ENCODE data around the gene PRDM11. TPM values are rescaled to one million over a fixed set of nuclear protein-coding genes. Genes with fewer than 3 reads are reported as not detected.

PRDM11 gene
- total and polyA plus RNA-seq, 4 donors = 6.1 to 29.6 (median 18.0) TPM

DNA sequence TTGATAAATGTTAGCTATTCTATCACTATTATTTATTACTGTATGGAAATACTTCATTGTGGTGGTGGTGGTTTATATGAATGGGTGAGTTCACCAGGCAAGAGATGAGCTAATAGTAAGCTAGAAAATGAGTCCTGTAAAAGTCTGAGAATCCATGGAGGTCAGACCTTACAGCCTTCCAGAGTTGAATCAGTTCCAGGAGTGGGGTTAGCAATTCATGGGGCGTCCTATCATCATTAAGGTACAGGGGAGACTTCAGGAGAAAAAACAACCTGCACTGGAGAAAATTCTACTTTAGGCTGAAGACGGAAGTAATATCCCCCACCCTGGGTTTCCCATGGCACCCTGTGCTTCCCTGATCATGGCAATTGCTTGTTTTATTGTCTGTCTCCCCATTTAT, 133.2 kb downstream of the PRDM11 start:
- no peaks in the 10 kb centered on the region for H3K36me3 ChIP-seq (ENCODE audit: control insufficient read depth in 1 of 2, insufficient read depth in 2 of 2, low read length in 1 of 2)
- WGBS, 2 donors = 94 to 97% methylated on average over 2 of the region's 2 CpGs
- H3K4me1 ChIP-seq (ENCODE audit: control insufficient read depth in 1 of 2, insufficient read depth in 2 of 2, low read length in 2 of 2) = no peaks in the 10 kb centered on the region
- no peak for ATAC-seq (ENCODE audit: low FRiP score)
- H3K4me3 ChIP-seq (ENCODE audit: low read length in 2 of 2) = no peak overlapping the region
- intact Hi-C loops (cut with DNase I) = no loop called here
- no peaks in the 10 kb centered on the region for H3K9me3 ChIP-seq (ENCODE audit: control insufficient read depth, low read length)
- H3K27ac ChIP-seq (ENCODE audit: low read depth in 1 of 2, low read length in 2 of 2) = no peak overlapping the region
- no peak for DNase-seq
- H3K27me3 ChIP-seq (ENCODE audit: control insufficient read depth in 1 of 2, insufficient read depth in 2 of 2, low read length in 1 of 2) = no peaks in the 10 kb centered on the region

DNA sequence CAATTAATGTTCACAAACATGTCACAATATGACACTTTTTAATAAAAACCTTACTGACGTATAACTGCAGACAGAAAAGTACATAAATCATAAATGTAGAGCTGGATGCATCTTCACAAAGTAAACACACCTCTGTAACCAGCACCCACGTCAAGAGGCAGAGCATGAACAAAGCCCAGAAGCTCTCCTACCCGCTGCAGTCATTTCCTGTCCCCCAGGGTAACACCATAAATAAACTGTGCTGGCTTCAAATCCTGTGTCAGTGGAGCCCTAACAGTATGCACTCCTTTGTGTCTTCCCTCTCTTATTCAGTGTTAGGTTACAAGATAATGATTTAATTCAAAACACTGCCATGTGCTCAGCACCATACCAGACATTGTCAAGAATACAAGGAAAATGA, 134.0 kb downstream of the PRDM11 start:
- no peaks in the 10 kb centered on the region for H3K27me3 ChIP-seq (ENCODE audit: control insufficient read depth in 1 of 2, insufficient read depth in 2 of 2, low read length in 1 of 2)
- WGBS, 2 donors = 79% methylated on average over 3 of the region's 3 CpGs

DNA sequence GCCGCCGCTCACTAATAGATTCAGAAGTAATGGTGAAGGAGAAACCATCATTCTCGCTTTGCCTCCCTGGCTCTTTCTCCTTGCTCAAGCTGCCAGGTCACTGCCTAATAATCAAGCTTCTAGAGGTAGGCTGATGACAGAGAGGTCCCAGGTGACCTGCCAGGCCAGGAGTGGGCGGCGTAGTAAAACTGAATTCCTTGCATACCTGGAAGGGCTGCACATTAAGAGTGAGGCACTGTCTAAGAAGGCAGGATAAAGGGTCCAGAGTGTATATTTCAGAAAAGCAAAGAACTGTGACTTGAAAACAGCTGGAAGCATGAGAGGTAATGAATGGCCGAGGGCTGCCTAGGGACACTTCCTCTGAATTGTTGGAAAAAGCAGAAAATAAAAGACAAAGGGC, 135.6 kb downstream of the PRDM11 start:
- DNase-seq = no peak
- Histone ChIP-seq H3K4me1 (ENCODE audit: control insufficient read depth in 1 of 2, insufficient read depth in 2 of 2, low read length in 2 of 2) (no peaks in the 10 kb centered on the region), H3K36me3 (ENCODE audit: control insufficient read depth in 1 of 2, insufficient read depth in 2 of 2, low read length in 1 of 2) (no peaks in the 10 kb centered on the region), H3K4me3 (ENCODE audit: low read length in 2 of 2) (no peak overlapping the region), H3K27ac (ENCODE audit: low read depth in 1 of 2, low read length in 2 of 2) (no peak overlapping the region), H3K9me3 (ENCODE audit: control insufficient read depth, low read length) (peaks cover under 1% of the 10 kb centered on the region), H3K27me3 (ENCODE audit: control insufficient read depth in 1 of 2, insufficient read depth in 2 of 2, low read length in 1 of 2) (no peaks in the 10 kb centered on the region)
- intact Hi-C loops (cut with DNase I) = no loop called here
- 79 to 90% methylated on average over 6 of the region's 6 CpGs for WGBS, 2 donors
- ATAC-seq (ENCODE audit: low FRiP score) = no peak

More for the DNA sequence above, 134.0 kb downstream of the PRDM11 start:
- Histone ChIP-seq H3K4me1 (ENCODE audit: control insufficient read depth in 1 of 2, insufficient read depth in 2 of 2, low read length in 2 of 2) (no peaks in the 10 kb centered on the region), H3K9me3 (ENCODE audit: control insufficient read depth, low read length) (no peaks in the 10 kb centered on the region), H3K4me3 (ENCODE audit: low read length in 2 of 2) (no peak overlapping the region), H3K36me3 (ENCODE audit: control insufficient read depth in 1 of 2, insufficient read depth in 2 of 2, low read length in 1 of 2) (no peaks in the 10 kb centered on the region), H3K27ac (ENCODE audit: low read depth in 1 of 2, low read length in 2 of 2) (no peak overlapping the region)
- no peak for ATAC-seq (ENCODE audit: low FRiP score)
- DNase-seq = no peak
- intact Hi-C loops (cut with DNase I) = no loop called here

Other genes with a start within 250 kb of the PRDM11 start
- gene TP53I11, start 195.8 kb upstream of the PRDM11 start, total RNA-seq = 10 to 100 TPM; 54.5 to 85.6 TPM
- 10 to 100 TPM; 25.9 to 37.3 TPM for gene TP53I11, start 195.8 kb upstream of the PRDM11 start, polyA plus RNA-seq
- gene SYT13, start 139.7 kb downstream of the PRDM11 start, total RNA-seq = under 1 TPM in 1 of 2 donors, not detected in 1; 0.36 TPM
- 1 to 10 TPM in 1 of 2 donors, under 1 TPM in 1; 0.08 to 2.0 TPM for gene SYT13, start 139.7 kb downstream of the PRDM11 start, polyA plus RNA-seq

Measured in aorta (tissue), 5 donors.